ENCODE measurements around the gene GCLC.
"Not testable (repeated sequence)": the region's sequence is repeated elsewhere in the genome, so short reads cannot be mapped to it uniquely, and the experiment has no call there.

GCLC gene

DNA sequence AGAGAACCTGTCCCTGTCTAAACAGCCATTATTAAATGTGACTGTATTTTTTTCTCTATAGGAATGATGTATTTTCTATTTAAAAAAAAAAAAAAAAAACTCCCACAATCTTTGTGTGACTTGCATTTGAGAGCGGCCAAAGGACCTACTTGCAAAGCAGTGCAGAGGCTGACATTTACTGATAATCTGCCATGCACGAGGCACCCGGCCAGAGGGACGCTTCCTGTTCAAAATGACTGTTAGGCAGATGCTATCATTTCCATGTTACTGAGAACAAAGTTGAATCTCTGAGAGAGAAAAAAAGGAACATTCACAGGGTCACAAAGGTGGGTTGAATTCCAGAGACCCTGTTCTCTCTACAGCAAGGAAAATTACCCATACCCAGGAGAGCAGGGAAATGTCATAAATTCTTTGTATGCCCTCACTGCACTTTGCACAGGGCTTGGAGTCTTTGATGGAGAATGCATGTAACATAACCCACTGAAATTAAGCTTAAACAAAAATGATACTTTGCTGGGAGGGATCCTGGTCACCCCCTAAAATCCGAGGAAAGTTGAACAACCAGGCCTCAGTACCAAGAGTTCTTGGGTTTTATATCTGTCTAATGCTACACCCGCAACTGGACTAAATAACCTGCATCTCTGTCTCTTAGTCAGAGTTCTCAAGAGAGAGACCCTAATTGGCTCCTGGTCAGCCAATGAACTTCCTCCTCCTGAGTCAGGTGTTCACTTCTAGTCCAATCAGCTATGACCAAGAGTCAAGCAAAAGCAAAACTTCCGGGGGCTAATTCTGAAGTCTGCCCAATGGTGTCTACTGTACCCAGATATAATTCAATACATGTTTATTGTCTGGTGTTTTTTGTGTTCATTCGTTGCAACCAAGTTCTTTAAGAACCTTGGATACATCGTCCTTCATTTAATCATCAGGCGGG is 61.2 kb downstream of the GCLC start:
- peak; percentile 68 for DNase-seq (ENCODE audit: low spot score)
- peak overlapping the region; percentile 41 for H3K4me3 Mint-ChIP-seq

DNA sequence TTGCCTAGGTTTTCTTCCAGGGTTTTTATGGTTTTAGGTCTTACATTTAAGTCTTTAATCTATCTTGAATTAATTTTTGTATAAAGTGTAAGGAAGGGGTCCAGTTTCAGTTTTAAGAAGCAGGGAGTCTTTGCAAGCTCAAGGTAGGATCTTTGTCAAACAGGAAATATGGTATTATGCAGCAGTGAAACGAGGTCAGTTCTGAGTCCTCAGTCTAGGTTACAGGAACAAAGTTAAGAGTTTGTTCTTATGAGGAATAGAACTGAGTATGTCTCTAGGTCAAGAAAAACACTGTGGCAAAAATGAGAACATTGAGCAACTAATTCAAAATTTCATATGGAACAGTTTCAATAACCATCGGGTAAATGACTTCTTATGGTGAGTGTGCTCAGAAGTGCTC is 63.6 kb downstream of the GCLC start:
- Mint-ChIP-seq H3K27ac (no peak overlapping the region), H3K27me3 (ENCODE audit: low read depth) (peaks cover 10% of the 10 kb centered on the region), H3K9me3 (no peaks in the 10 kb centered on the region), H3K4me1 (ENCODE audit: low read depth) (peaks cover 34% of the 10 kb centered on the region), H3K4me3 (peak overlapping the region; percentile 24), H3K36me3 (ENCODE audit: low read depth) (no peaks in the 10 kb centered on the region)
- no peak for DNase-seq (ENCODE audit: low spot score)

More for the DNA sequence above, 61.2 kb downstream of the GCLC start:
- no peaks in the 10 kb centered on the region for H3K9me3 Mint-ChIP-seq
- H3K4me1 Mint-ChIP-seq (ENCODE audit: low read depth), result peaks cover 34% of the 10 kb centered on the region
- no peaks in the 10 kb centered on the region for H3K36me3 Mint-ChIP-seq (ENCODE audit: low read depth)
- peaks cover 25% of the 10 kb centered on the region for H3K27me3 Mint-ChIP-seq (ENCODE audit: low read depth)
- peak overlapping the region; percentile 73 for H3K27ac Mint-ChIP-seq

DNA sequence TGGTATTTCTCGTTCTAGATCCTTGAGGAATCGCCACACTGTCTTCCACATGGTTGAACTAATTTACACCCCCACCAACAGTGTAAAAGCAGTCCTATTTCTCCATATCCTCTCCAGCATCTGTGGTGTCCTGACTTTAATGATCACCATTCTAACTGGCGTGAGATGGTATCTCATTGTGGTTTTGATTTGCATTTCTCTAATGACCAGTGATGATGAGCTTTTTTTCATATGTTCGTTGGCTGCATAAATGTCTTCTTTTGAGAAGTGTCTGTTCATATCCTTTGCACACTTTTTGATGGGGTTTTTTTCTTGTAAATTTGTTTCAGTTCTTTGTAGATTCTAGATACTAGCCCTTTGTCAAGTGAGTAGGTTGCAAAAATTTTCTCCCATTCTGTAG is 64.1 kb downstream of the GCLC start:
- Mint-ChIP-seq H3K4me1 (ENCODE audit: low read depth) (peaks cover 34% of the 10 kb centered on the region), H3K4me3 (peak overlapping the region; percentile 24)
- not testable (repeated sequence) for H3K27me3 Mint-ChIP-seq (ENCODE audit: low read depth); H3K27ac Mint-ChIP-seq; H3K36me3 Mint-ChIP-seq (ENCODE audit: low read depth); DNase-seq (ENCODE audit: low spot score); H3K9me3 Mint-ChIP-seq

DNA sequence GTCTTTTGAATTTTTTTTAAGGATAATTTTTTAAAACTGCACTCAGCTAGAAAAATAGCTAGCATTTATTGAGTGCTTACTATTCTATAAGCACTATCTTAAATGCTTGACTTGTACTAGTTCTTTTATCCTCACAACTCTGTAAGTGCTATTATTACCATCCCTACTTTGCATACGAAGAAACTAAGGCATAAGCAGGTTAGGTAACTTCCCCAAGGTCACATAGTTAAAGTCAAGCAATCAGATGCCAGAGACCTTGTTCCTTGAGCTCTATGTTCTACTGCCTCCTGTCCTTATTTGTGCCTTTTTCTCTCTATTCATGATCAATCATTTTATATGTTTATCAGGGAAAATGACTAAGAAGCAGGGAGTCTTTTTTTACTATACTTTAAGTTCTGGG is 65.0 kb downstream of the GCLC start:
- no peaks in the 10 kb centered on the region for H3K36me3 Mint-ChIP-seq (ENCODE audit: low read depth)
- no peaks in the 10 kb centered on the region for H3K9me3 Mint-ChIP-seq
- no peak for DNase-seq (ENCODE audit: low spot score)
- no peaks in the 10 kb centered on the region for H3K27me3 Mint-ChIP-seq (ENCODE audit: low read depth)
- H3K4me3 Mint-ChIP-seq, result no peak overlapping the region
- peaks cover 34% of the 10 kb centered on the region for H3K4me1 Mint-ChIP-seq (ENCODE audit: low read depth)
- no peak overlapping the region for H3K27ac Mint-ChIP-seq

GRCh38 chr6:53476964-53477363 is 67.9 kb downstream of the GCLC start:
- H3K4me1 Mint-ChIP-seq (ENCODE audit: low read depth), result peaks cover 12% of the 10 kb centered on the region
- H3K9me3 Mint-ChIP-seq, result no peaks in the 10 kb centered on the region
- no peak overlapping the region for H3K4me3 Mint-ChIP-seq
- H3K27ac Mint-ChIP-seq, result no peak overlapping the region
- no peaks in the 10 kb centered on the region for H3K27me3 Mint-ChIP-seq (ENCODE audit: low read depth)
- no peaks in the 10 kb centered on the region for H3K36me3 Mint-ChIP-seq (ENCODE audit: low read depth)
- no peak for DNase-seq (ENCODE audit: low spot score)

DNA sequence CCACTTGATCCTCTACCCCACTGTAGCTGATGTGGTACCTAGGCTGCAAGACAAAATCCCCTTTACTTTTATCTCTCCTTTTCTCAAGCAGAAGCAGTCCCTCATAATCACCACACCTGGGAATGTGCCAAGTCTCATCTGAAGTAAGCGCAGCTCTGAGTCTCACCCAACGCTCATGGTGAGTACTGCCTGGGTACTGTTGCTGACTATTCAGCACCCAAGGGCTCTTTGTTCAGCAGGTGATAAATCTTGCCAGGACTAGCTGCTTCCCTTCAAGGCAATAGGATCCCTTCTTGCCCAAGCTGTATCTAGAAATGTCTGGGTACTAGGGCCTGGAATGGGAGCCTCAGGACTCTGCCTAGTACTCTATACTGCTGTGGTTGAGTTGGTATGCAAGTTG is 70.9 kb downstream of the GCLC start:
- no peak for DNase-seq (ENCODE audit: low spot score)

GRCh38 chr6:53469163-53469562 is 75.7 kb downstream of the GCLC start:
- no peaks in the 10 kb centered on the region for H3K9me3 Mint-ChIP-seq
- H3K4me1 Mint-ChIP-seq (ENCODE audit: low read depth), result peaks cover 10% of the 10 kb centered on the region
- H3K4me3 Mint-ChIP-seq, result no peak overlapping the region
- H3K27me3 Mint-ChIP-seq (ENCODE audit: low read depth), result peaks cover 24% of the 10 kb centered on the region
- no peak for DNase-seq (ENCODE audit: low spot score)
- no peaks in the 10 kb centered on the region for H3K36me3 Mint-ChIP-seq (ENCODE audit: low read depth)
- H3K27ac Mint-ChIP-seq, result no peak overlapping the region

More for the DNA sequence above, 70.9 kb downstream of the GCLC start:
- H3K4me1 Mint-ChIP-seq (ENCODE audit: low read depth), result peaks cover 7% of the 10 kb centered on the region
- no peaks in the 10 kb centered on the region for H3K36me3 Mint-ChIP-seq (ENCODE audit: low read depth)
- peaks cover 14% of the 10 kb centered on the region for H3K27me3 Mint-ChIP-seq (ENCODE audit: low read depth)
- H3K27ac Mint-ChIP-seq, result no peak overlapping the region
- no peak overlapping the region for H3K4me3 Mint-ChIP-seq
- H3K9me3 Mint-ChIP-seq, result no peaks in the 10 kb centered on the region

- no peak overlapping the region for H3K4me3 Mint-ChIP-seq
- H3K27ac Mint-ChIP-seq, result no peak overlapping the region
- peaks cover 10% of the 10 kb centered on the region for H3K4me1 Mint-ChIP-seq (ENCODE audit: low read depth)
- H3K36me3 Mint-ChIP-seq (ENCODE audit: low read depth), result no peaks in the 10 kb centered on the region
- no peak for DNase-seq (ENCODE audit: low spot score)
- H3K9me3 Mint-ChIP-seq, result no peaks in the 10 kb centered on the region
- peaks cover 26% of the 10 kb centered on the region for H3K27me3 Mint-ChIP-seq (ENCODE audit: low read depth)
Measured at GRCh38 chr6:53466257-53466656, 78.6 kb downstream of the GCLC start.

GRCh38 chr6:53465732-53466131 is 79.2 kb downstream of the GCLC start:
- H3K27me3 Mint-ChIP-seq (ENCODE audit: low read depth), result peaks cover 26% of the 10 kb centered on the region
- H3K4me3 Mint-ChIP-seq, result no peak overlapping the region
- no peaks in the 10 kb centered on the region for H3K36me3 Mint-ChIP-seq (ENCODE audit: low read depth)
- H3K4me1 Mint-ChIP-seq (ENCODE audit: low read depth), result peaks cover 10% of the 10 kb centered on the region
- H3K27ac Mint-ChIP-seq, result no peak overlapping the region
- H3K9me3 Mint-ChIP-seq, result no peaks in the 10 kb centered on the region
- DNase-seq (ENCODE audit: low spot score), result no peak

GRCh38 chr6:53464927-53465460 is 79.9 kb downstream of the GCLC start:
- H3K4me1 Mint-ChIP-seq (ENCODE audit: low read depth), result peaks cover 10% of the 10 kb centered on the region
- no peaks in the 10 kb centered on the region for H3K36me3 Mint-ChIP-seq (ENCODE audit: low read depth)
- H3K27ac Mint-ChIP-seq, result no peak overlapping the region
- H3K9me3 Mint-ChIP-seq, result no peaks in the 10 kb centered on the region
- DNase-seq (ENCODE audit: low spot score), result no peak
- no peak overlapping the region for H3K4me3 Mint-ChIP-seq
- peaks cover 22% of the 10 kb centered on the region for H3K27me3 Mint-ChIP-seq (ENCODE audit: low read depth)

DNA sequence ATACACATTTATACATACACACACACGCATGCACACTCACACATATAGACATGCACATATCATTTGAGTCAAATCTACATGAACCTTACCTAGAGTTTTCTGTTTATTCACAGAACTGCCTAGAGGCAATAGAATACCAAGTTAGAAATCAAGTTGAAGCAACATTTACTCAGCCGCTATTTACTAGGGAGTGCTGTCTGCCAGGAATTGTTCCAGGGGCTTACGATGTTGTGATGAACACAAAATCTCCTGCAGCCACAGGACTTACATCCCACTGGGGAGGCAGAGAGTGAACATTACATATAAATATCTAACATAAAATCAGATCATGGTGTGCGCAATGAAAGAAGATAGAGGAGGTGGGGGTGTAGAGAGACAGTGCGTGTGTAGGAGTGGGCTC is 80.4 kb downstream of the GCLC start:
- no peak overlapping the region for H3K27ac Mint-ChIP-seq
- H3K4me3 Mint-ChIP-seq, result no peak overlapping the region
- no peaks in the 10 kb centered on the region for H3K9me3 Mint-ChIP-seq
- peaks cover 18% of the 10 kb centered on the region for H3K27me3 Mint-ChIP-seq (ENCODE audit: low read depth)
- H3K4me1 Mint-ChIP-seq (ENCODE audit: low read depth), result peaks cover 6% of the 10 kb centered on the region
- no peak for DNase-seq (ENCODE audit: low spot score)
- no peaks in the 10 kb centered on the region for H3K36me3 Mint-ChIP-seq (ENCODE audit: low read depth)

DNA sequence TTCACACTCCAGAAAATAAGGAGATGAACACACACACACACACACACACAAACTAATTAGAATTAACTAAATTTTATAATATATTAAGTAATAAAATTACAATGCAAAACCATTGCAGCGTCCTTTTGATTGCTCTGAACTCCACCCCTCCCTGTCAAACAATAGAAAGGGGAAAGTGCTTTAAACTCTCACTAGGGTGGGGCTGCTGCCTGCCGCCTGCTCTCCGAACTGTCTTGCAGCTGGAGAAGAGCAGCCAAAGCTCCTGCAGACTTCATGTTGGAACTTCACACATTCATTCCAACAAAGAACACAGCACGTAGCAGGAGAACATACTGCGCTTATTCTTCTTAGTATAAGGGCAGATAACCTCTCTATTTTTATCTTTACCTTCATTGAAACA is 83.2 kb downstream of the GCLC start:
- Mint-ChIP-seq H3K27ac (no peak overlapping the region), H3K27me3 (ENCODE audit: low read depth) (peaks cover 14% of the 10 kb centered on the region), H3K36me3 (ENCODE audit: low read depth) (no peaks in the 10 kb centered on the region), H3K4me3 (no peak overlapping the region), H3K9me3 (no peaks in the 10 kb centered on the region), H3K4me1 (ENCODE audit: low read depth) (peaks cover 2% of the 10 kb centered on the region)
- no peak for DNase-seq (ENCODE audit: low spot score)

- Mint-ChIP-seq H3K36me3 (ENCODE audit: low read depth) (no peaks in the 10 kb centered on the region), H3K4me1 (ENCODE audit: low read depth) (peaks cover 2% of the 10 kb centered on the region), H3K9me3 (no peaks in the 10 kb centered on the region), H3K27ac (no peak overlapping the region), H3K27me3 (ENCODE audit: low read depth) (peaks cover 14% of the 10 kb centered on the region), H3K4me3 (no peak overlapping the region)
- DNase-seq (ENCODE audit: low spot score), result no peak
Measured at GRCh38 chr6:53461041-53461656, 83.8 kb downstream of the GCLC start.

DNA sequence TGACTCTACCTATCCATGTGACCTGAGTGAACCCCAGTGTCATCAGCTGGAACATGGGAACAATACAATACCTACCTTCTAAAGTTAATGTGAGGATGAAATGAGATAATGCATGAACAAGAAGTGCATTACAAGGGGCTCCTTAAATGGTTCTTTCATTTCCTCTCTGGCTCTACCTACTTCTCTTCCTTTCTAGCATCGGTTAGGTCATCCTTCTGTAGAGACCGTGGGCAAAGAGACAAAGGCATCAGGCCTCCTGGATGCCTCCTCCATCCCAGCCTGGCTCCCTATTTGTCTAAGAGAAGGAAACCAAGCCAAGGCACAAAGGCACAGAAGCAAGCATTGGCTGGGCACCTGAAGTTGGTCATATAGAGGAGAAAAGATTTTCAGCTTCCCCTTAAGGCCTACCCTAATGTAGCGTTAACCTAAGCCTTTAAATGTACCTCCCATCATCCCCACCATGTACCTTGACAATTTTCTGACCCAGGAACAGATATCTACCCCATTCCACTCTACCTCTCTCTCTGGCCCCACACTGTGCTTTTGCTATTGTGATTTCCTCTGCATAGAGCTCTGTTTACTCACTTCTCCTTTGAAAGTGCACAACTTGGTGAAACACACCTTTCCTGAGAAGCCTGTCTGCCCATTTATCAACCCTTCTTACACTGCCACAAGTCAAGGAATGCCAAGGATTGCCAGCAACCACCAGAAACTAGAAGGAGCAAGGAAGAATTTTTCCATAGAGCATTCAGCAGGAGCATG is 86.6 kb downstream of the GCLC start:
- DNase-seq (ENCODE audit: low spot score), result no peak
- Mint-ChIP-seq H3K4me1 (ENCODE audit: low read depth) (no peaks in the 10 kb centered on the region), H3K9me3 (peaks cover 6% of the 10 kb centered on the region), H3K27ac (no peak overlapping the region), H3K27me3 (ENCODE audit: low read depth) (peaks cover 12% of the 10 kb centered on the region), H3K36me3 (ENCODE audit: low read depth) (no peaks in the 10 kb centered on the region), H3K4me3 (no peak overlapping the region)
